SK-N-SH treated with all-trans-retinoic acid at 6 μM for 48 hours (cell line): ENCODE results near the gene AIG1.

ENCODE experiments used
- ATAC-seq: fragments of 200-7000 bp; cut with Tn5 transposase; 3 replicates; pipeline ENCODE4 v1.9.1; 2020; ENCODE audit warnings: mild to moderate bottlenecking, moderate library complexity
- ARNTL ChIP-seq: fragments of 450-650 bp; formaldehyde crosslinking; IDR thresholded peaks from 2 replicates; pipeline ENCODE4 v1.5.0; 2020; ENCODE audit warnings: low read depth, mild to moderate bottlenecking, moderate library complexity, borderline replicate concordance
- CSDC2 ChIP-seq: fragments of 250-450 bp; sonication (Bioruptor Pico); IDR thresholded peaks from 2 replicates; pipeline ENCODE4 v1.5.0; 2020; ENCODE audit warnings: mild to moderate bottlenecking, moderate library complexity
- ESRRG ChIP-seq: fragments of 250-450 bp; sonication (Bioruptor Pico); IDR thresholded peaks from 2 replicates; pipeline ENCODE4 v1.6.1; 2021; ENCODE audit warnings: mild to moderate bottlenecking
- GLIS3 ChIP-seq: fragments of 250-450 bp; sonication (Bioruptor Pico); IDR thresholded peaks from 2 replicates; pipeline ENCODE4 v1.5.0; 2020; ENCODE audit warnings: mild to moderate bottlenecking, moderate library complexity
- ISL1 ChIP-seq: fragments of 250-450 bp; sonication (Bioruptor Pico); IDR thresholded peaks from 2 replicates; pipeline ENCODE4 v2.1.2; 2022; ENCODE audit warnings: mild to moderate bottlenecking, moderate library complexity
- PPARA ChIP-seq: fragments of 250-450 bp; sonication (Bioruptor Pico); IDR thresholded peaks from 2 replicates; pipeline ENCODE4 v1.5.0; 2020; ENCODE audit warnings: mild to moderate bottlenecking, borderline replicate concordance
- RARB ChIP-seq: fragments of 250-450 bp; sonication (Bioruptor Pico); IDR thresholded peaks from 2 replicates; pipeline ENCODE4 v1.8.0; 2021; ENCODE audit warnings: mild to moderate bottlenecking, moderate library complexity
- SNAI2 ChIP-seq: fragments of 250-450 bp; sonication (Bioruptor Pico); IDR thresholded peaks from 2 replicates; pipeline ENCODE4 v1.5.0; 2020; ENCODE audit warnings: mild to moderate bottlenecking, moderate library complexity
- TCF4 ChIP-seq: fragments of 250-450 bp; sonication (Bioruptor Pico); IDR thresholded peaks from 2 replicates; pipeline ENCODE4 v1.8.0; 2021; ENCODE audit warnings: mild to moderate bottlenecking, moderate library complexity, borderline replicate concordance
- ZC3H10 ChIP-seq: fragments of 250-450 bp; sonication (Bioruptor Pico); IDR thresholded peaks from 2 replicates; pipeline ENCODE4 v1.5.1; 2021; ENCODE audit warnings: mild to moderate bottlenecking, moderate library complexity
- ZFP3 ChIP-seq: fragments of 250-450 bp; sonication (Bioruptor Pico); IDR thresholded peaks from 2 replicates; pipeline ENCODE4 v1.5.0; 2020; ENCODE audit warnings: mild to moderate bottlenecking, moderate library complexity
- ZFP30 ChIP-seq: fragments of 450-650 bp; formaldehyde crosslinking; IDR thresholded peaks from 2 replicates; pipeline ENCODE4 v1.5.0; 2022; ENCODE audit warnings: mild to moderate bottlenecking, moderate library complexity
- ZNF565 ChIP-seq: fragments of 450-650 bp; formaldehyde crosslinking; conservative IDR thresholded peaks from 2 replicates; pipeline ENCODE4 v1.5.0; 2020; ENCODE audit warnings: low read depth, mild to moderate bottlenecking, moderate library complexity
- ZNF8 ChIP-seq: fragments of 450-650 bp; formaldehyde crosslinking; IDR thresholded peaks from 2 replicates; pipeline ENCODE4 v1.5.0; 2020; ENCODE audit warnings: mild to moderate bottlenecking, moderate library complexity
- TF ChIP-seq, protein P1 (sequence below): fragments of 250-450 bp; sonication (Bioruptor Pico); IDR thresholded peaks from 2 replicates; pipeline ENCODE4 v1.8.0; 2020; ENCODE audit warnings: mild to moderate bottlenecking, moderate library complexity, borderline replicate concordance
- TF ChIP-seq, protein P2 (sequence below): fragments of 250-450 bp; sonication (Bioruptor Pico); IDR thresholded peaks from 2 replicates; pipeline ENCODE4 v1.8.0; 2021; ENCODE audit warnings: low read depth, mild to moderate bottlenecking, moderate library complexity, borderline replicate concordance
- TF ChIP-seq, protein P3 (sequence below): fragments of 250-450 bp; sonication (Bioruptor Pico); IDR thresholded peaks from 2 replicates; pipeline ENCODE4 v1.5.1; 2021; ENCODE audit warnings: mild to moderate bottlenecking, moderate library complexity
- TF ChIP-seq, protein P4 (sequence below): fragments of 250-450 bp; sonication (Bioruptor Pico); IDR thresholded peaks from 2 replicates; pipeline ENCODE4 v1.5.1; 2020; ENCODE audit warnings: low read depth, mild to moderate bottlenecking, moderate library complexity
- TF ChIP-seq, protein P5 (sequence below): fragments of 250-450 bp; sonication (Bioruptor Pico); IDR thresholded peaks from 2 replicates; pipeline ENCODE4 v1.5.0; 2020; ENCODE audit warnings: mild to moderate bottlenecking, moderate library complexity

The AIG1 gene

DNA sequence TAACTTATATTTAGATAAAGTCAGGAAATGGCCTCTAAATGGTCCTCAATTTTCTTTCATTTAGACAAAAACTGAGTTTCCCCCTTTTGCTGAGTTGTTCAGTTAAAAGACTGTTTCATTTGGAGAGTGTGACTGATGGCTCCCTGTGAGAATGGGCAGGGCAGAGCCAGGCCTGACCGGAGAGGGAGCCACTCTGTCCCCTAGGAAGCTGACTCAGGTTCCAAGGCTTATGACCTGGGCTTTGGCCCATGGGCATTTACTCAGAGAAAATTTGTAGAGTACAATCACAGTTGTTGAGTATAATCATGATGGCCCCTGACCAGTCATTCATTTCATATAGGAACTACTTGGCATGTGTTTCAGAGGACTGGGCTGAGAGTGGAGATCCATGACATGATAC lies 37.0 kb upstream of the AIG1 start:
- no peak for TF ChIP-seq PPARA (CRISPR knock-in tag)
- no peak for ATAC-seq

DNA sequence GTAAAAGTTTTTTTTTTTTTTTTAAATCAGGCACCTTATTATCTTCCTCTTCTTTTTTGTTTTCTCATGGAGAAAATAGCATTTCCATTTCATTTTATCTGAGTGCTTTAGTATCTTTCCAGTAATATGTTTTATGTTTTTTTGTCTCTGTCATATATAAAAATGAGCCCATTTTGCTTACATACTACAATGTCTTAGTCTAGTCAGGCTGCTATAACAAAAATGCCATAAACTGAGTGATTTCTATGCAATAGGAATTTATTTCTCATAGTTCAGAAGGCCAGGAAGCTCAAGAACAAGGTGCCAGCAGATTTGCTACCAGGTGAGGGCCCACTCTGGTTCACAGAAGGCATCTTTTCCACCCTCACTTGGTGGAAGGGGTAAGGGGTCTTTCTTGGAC lies 35.7 kb upstream of the AIG1 start:
- ATAC-seq, result no peak
- no peak for TF ChIP-seq TCF4
- TF ChIP-seq, protein P1, sequence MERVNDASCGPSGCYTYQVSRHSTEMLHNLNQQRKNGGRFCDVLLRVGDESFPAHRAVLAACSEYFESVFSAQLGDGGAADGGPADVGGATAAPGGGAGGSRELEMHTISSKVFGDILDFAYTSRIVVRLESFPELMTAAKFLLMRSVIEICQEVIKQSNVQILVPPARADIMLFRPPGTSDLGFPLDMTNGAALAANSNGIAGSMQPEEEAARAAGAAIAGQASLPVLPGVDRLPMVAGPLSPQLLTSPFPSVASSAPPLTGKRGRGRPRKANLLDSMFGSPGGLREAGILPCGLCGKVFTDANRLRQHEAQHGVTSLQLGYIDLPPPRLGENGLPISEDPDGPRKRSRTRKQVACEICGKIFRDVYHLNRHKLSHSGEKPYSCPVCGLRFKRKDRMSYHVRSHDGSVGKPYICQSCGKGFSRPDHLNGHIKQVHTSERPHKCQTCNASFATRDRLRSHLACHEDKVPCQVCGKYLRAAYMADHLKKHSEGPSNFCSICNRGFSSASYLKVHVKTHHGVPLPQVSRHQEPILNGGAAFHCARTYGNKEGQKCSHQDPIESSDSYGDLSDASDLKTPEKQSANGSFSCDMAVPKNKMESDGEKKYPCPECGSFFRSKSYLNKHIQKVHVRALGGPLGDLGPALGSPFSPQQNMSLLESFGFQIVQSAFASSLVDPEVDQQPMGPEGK (CRISPR knock-in tag), result no peak
- TF ChIP-seq ZC3H10 (CRISPR knock-in tag), result no peak
- TF ChIP-seq ESRRG (CRISPR knock-in tag), result no peak
- TF ChIP-seq ZNF565 (CRISPR knock-in tag), result no peak

DNA sequence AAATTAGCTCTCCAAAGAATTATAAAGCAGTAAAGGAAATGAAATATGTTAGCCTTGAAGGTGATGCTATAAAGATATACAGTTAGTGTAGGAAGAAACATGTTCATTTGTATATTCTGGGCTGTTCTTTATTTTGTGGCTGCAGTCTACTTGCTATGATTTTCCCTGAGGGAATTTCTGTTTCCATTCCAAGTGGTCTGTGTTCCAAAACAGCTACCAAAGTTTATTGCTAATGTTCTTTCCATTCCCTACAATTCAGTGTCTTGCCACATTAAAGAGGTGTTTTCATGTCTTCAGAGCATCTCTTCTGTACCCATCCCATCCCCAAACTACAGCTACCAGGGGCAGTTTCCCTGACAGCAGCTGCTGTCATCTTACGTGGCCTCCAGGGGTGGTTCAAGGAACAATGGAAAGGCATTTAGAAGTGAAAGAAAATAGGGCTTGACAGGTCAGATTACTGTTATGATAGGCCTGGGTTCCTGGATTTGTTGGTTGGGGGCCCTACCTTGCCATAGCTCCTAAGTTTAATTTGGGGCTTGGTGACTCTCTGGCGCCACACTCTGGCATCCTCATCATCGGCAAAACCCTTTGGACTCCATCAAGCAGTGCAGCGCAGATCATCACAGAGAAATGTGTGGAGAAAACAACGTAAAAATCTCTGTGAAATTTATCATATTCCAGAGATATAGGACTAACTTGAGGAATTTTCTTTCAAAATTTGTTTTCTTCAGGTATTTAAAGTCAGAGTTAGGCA lies 33.8 kb upstream of the AIG1 start:
- ATAC-seq, result peak; percentile 63; the same call in 2 of the 3 replicates
- TF ChIP-seq ZFP30 (CRISPR knock-in tag) (no peak), ZC3H10 (CRISPR knock-in tag) (no peak), ARNTL (CRISPR knock-in tag) (no peak), ZFP3 (CRISPR knock-in tag) (no peak), ZNF8 (no peak), PPARA (CRISPR knock-in tag) (no peak), TCF4 (no peak), ISL1 (no peak), ESRRG (CRISPR knock-in tag) (no peak), CSDC2 (CRISPR knock-in tag) (no peak), RARB (no peak), SNAI2 (no peak)
- TF ChIP-seq, protein P2, sequence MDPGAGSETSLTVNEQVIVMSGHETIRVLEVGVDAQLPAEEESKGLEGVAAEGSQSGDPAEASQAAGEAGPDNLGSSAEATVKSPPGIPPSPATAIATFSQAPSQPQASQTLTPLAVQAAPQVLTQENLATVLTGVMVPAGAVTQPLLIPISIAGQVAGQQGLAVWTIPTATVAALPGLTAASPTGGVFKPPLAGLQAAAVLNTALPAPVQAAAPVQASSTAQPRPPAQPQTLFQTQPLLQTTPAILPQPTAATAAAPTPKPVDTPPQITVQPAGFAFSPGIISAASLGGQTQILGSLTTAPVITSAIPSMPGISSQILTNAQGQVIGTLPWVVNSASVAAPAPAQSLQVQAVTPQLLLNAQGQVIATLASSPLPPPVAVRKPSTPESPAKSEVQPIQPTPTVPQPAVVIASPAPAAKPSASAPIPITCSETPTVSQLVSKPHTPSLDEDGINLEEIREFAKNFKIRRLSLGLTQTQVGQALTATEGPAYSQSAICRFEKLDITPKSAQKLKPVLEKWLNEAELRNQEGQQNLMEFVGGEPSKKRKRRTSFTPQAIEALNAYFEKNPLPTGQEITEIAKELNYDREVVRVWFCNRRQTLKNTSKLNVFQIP (CRISPR knock-in tag), result no peak
- TF ChIP-seq, protein P3, sequence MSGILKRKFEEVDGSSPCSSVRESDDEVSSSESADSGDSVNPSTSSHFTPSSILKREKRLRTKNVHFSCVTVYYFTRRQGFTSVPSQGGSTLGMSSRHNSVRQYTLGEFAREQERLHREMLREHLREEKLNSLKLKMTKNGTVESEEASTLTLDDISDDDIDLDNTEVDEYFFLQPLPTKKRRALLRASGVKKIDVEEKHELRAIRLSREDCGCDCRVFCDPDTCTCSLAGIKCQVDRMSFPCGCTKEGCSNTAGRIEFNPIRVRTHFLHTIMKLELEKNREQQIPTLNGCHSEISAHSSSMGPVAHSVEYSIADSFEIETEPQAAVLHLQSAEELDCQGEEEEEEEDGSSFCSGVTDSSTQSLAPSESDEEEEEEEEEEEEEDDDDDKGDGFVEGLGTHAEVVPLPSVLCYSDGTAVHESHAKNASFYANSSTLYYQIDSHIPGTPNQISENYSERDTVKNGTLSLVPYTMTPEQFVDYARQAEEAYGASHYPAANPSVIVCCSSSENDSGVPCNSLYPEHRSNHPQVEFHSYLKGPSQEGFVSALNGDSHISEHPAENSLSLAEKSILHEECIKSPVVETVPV (CRISPR knock-in tag), result no peak
- TF ChIP-seq, protein P4, sequence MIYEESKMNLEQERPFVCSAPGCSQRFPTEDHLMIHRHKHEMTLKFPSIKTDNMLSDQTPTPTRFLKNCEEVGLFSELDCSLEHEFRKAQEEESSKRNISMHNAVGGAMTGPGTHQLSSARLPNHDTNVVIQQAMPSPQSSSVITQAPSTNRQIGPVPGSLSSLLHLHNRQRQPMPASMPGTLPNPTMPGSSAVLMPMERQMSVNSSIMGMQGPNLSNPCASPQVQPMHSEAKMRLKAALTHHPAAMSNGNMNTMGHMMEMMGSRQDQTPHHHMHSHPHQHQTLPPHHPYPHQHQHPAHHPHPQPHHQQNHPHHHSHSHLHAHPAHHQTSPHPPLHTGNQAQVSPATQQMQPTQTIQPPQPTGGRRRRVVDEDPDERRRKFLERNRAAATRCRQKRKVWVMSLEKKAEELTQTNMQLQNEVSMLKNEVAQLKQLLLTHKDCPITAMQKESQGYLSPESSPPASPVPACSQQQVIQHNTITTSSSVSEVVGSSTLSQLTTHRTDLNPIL (CRISPR knock-in tag), result no peak
- TF ChIP-seq, protein P1 (CRISPR knock-in tag), result no peak

DNA sequence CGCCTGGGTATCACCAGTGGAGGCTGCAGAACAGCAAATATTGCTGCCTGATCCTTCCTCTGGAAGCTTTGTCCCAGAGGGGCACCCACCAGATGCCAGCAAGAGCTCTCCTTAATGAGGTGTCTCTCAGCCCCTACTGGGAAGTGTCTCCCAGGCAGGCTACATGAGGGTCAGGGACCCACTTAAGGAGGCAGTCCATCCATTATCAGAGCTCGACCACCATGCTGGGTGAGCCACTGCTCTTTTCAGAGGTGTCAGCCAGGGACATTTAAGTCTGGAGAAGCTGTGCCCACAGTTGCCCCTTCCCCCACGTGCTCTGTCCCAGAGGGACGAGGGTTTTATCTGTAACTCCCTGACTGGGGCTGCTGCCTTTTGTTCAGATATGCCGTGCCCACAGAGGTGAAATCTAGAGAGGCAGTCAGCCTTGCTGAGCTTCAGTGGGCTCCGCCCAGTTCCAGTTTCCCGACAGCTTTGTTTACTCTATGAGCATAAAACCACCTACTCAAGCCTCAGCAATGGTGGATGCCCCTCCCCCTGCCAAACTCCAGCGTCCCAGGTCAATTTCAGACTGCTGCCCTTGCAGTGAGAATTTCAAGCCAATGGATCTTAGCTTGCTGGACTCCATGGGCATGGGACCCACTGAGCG lies 25.9 kb upstream of the AIG1 start:
- ATAC-seq, result no peak
- TF ChIP-seq ZFP30 (CRISPR knock-in tag), result no peak
- no peak for TF ChIP-seq ZFP3 (CRISPR knock-in tag)
- no peak for TF ChIP-seq ZNF565 (CRISPR knock-in tag)
- TF ChIP-seq, protein P5, sequence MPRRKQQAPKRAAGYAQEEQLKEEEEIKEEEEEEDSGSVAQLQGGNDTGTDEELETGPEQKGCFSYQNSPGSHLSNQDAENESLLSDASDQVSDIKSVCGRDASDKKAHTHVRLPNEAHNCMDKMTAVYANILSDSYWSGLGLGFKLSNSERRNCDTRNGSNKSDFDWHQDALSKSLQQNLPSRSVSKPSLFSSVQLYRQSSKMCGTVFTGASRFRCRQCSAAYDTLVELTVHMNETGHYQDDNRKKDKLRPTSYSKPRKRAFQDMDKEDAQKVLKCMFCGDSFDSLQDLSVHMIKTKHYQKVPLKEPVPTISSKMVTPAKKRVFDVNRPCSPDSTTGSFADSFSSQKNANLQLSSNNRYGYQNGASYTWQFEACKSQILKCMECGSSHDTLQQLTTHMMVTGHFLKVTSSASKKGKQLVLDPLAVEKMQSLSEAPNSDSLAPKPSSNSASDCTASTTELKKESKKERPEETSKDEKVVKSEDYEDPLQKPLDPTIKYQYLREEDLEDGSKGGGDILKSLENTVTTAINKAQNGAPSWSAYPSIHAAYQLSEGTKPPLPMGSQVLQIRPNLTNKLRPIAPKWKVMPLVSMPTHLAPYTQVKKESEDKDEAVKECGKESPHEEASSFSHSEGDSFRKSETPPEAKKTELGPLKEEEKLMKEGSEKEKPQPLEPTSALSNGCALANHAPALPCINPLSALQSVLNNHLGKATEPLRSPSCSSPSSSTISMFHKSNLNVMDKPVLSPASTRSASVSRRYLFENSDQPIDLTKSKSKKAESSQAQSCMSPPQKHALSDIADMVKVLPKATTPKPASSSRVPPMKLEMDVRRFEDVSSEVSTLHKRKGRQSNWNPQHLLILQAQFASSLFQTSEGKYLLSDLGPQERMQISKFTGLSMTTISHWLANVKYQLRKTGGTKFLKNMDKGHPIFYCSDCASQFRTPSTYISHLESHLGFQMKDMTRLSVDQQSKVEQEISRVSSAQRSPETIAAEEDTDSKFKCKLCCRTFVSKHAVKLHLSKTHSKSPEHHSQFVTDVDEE (CRISPR knock-in tag), result no peak
- no peak for TF ChIP-seq CSDC2 (CRISPR knock-in tag)
- no peak for TF ChIP-seq ESRRG (CRISPR knock-in tag)
- TF ChIP-seq GLIS3, result no peak
- TF ChIP-seq, protein P1 (CRISPR knock-in tag), result no peak
- TF ChIP-seq ARNTL (CRISPR knock-in tag), result no peak
- TF ChIP-seq ZNF8, result no peak
